ENCODE measurements around the gene ELF1.
"Not testable (repeated sequence)": the region's sequence is repeated elsewhere in the genome, so short reads cannot be mapped to it uniquely, and the experiment has no call there.

Gene ELF1

DNA sequence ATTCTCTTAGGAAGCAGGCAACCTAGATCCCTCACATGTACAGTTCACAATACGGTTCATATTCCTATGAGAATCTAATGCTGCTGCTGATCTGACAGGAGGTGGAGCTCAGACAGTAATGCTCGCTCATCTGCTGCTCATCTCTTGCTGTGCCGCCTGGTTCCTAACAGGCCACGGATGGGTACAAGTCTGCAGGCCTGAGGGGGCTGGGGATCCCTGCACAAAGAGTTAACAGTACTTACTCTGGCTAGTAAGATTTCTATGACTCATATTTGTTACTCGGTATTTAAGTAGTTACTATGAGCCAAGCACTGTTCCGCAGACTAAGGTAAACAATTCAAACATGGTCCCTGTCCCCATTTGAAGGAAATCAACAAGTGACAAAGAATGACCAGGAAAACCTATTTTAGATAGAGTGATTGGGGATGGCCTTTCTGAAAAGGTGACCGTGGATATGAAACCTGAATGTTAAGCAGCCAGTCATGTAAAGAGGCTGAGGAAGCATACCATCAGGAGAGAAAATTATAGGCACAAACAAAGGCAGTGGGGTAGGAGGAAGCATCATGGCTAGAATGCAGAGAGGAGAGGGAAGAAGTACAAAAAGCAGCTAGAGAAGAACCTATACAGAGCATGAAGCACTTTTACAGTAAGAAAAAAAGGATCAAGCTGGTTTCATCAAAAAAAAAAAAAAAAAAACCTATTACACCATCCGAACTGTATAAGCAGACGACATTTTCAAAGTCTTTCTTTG, 21.6 kb upstream of the ELF1 start:
- no peak for DNase-seq

DNA sequence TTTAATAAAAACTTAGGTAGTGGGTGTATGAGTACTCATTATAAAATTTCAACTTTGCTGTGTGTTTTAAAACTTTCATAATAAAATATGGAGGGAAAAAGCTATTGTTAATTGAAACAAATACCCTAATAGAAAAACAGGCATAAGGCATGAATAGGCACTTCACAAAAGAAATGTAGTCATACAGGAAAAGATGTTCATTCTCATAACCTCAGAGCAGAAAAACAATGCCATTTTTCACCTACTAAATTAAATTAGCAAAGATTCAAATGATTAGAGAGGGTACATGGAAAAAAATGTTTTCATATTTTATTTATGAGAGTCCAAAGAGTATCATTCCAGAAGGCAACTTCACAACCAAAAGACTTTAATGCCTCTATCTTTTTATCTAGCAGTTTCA, 20.6 kb upstream of the ELF1 start:
- no peak for DNase-seq

GRCh38 chr13:41036557-41036956, 17.4 kb upstream of the ELF1 start:
- not testable (repeated sequence) for DNase-seq

DNA sequence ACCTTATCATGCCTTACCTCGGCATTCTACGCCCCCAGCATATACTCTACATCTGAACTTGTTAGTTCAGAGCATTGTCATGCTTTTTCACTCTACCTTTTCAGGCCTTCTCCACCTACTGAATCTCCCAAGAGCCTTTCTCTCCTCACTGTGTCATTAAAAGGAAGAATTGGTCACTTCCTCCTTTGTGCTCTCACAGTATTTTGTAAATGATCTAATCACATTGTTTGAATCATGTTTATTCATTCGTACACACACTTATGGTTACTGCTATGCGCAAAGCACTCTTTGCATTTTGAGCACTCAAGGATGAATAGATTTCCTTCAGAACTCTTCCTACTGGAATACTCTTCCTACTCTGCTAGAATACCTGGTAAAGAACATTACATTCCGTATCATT, 15.8 kb upstream of the ELF1 start:
- DNase-seq, result no peak

DNA sequence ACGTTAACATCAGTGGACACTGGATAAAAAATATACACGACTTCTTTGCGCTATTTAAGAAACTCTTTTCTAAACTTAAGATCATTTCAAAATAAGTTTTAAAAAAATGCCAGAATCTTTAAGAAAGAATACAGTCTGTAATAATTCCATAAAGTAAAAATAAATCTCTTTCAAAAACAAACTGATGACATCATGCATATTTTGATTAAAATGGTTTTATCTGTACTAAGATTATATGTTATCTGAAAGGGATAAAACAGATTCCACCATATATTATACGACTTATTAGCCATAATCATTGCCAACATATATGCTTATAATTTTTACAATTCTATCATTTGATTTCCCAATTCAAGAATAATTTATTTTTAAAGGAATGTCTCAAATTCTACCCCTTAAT, 15.3 kb upstream of the ELF1 start:
- DNase-seq, result no peak

GRCh38 chr13:41032691-41033376, 13.7 kb upstream of the ELF1 start:
- no peak for DNase-seq

- no peak for DNase-seq
Observed at GRCh38 chr13:41029629-41030028, 10.5 kb upstream of the ELF1 start.

- DNase-seq, result no peak
Observed at GRCh38 chr13:41028051-41028450, 8.9 kb upstream of the ELF1 start.

DNA sequence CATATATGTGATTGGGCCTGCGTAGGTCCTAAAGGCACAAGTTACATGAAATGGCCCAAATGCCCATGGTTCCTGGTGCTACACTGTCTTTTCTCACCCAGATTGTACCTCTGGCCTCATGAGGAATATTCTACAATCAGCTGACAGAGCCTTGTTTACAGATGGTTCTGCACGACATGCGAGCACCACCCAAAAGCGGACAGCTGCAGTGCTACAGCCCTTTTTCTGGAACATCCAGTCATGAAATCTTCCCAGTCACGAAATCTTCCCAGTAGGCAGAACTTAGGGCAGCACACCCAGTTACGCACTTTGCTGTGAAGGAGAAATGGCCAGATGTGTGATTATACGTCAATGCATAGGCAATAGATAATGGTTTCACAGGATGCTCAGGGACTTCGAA, 7.7 kb upstream of the ELF1 start:
- no peak for DNase-seq

- no peak for DNase-seq
Observed at GRCh38 chr13:41025518-41025917, 6.4 kb upstream of the ELF1 start.

DNA sequence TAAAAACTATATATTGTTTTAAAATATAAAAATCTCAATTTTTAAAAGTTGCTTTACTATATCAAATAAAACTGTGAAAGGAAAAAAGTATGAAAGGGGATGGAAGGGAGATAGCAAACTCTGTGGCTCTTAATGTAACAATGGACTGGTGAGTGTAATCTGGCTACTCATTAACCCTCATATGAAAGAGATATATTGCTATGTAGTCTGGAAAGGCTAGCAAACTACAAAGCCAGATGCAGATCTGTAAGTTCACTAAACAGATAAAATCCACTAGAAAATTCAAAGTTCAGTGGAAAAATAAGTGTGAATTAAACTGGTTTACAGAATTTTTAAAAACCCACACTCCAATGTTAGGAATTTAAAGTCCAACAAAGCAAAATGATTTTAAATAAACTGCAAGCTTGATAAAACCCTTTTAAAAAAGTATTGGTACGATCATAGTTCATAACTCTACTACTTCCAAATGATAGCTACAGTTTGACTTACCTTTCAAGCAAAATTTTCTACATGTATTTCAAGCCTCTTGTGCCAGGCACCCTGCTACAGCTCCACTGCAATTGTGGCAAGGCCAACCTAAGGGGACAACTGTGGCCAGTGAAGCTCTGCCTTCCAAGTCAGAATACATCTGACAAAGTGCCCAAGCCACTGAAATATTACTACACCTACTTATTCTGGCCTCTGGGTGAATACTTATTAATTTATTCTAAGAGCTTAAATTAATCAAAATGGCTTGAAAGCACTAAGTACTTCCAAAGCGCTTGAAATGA, 647 bp upstream of the ELF1 start:
- DNase-seq, result no peak

DNA sequence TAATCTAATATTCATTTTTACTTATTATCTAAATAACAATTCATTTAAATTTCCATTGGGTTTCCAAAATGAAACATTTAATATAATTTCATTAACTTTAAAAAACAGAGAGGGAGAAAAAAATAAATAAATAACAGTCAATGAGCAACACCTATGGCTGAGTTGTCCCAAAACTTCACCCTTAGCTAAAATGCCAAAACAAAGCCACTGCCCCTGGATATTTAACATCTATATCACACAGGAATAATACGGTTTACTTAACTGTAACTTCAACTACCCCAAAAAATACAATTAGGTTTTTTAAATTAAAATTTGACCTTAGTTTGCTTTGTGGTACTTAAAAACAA, 541 bp downstream of the ELF1 start:
- no peak for DNase-seq

DNA sequence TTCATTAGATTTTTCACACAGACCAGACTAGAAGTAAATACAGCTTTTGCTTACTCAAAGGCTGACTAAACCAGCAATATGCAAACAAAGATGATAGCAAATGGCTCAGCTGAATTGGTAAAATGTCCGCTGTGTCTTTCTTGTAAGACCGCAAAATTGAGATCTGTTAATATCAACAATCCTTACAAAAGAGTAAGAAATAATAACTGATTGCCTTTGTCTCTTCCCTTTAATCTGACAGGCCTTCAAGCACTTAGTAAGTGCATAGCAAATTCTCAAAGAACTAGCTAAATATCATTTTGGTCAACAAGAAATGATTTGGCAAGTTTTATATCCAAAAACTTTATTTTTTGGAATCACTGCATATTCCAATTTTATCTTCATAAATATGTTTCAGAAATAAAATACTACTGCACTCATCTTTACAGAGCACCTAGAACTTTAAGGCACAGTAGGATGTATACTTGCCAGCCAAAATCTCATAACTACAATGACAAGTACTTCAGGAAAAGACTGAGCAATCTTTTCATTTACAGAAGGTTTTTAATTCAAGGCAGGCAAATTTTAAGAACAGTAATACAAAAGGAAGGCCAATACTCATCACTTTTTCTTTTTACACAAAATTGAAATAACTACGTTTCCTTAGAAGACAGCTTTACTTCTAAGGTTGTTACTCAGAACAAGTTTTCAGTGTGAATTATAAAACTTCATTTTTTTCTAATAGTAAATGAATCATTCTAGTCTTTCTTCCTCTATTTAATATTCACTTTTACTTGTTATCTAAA, 1.1 kb downstream of the ELF1 start:
- DNase-seq, result no peak

DNA sequence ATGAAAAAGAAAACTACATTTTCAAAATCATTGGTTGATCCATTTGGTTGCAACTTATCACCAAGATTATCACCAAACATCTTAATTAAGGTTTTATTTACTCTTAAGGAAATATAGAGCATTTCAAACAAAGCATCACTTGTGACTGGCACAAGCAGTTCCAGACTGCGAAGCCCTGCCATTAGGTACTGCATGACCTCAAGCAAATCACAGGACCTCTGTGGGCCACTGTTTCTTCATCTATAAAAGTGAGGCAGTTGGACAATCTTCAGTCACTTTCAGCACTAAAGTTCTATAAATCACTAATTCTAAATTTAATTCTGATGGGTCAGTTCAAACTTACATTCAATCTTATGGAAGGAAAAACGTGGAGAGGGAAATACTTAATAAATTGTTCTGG, 2.0 kb downstream of the ELF1 start:
- no peak for DNase-seq

GRCh38 chr13:41015920-41016319, 3.2 kb downstream of the ELF1 start:
- DNase-seq, result no peak

DNA sequence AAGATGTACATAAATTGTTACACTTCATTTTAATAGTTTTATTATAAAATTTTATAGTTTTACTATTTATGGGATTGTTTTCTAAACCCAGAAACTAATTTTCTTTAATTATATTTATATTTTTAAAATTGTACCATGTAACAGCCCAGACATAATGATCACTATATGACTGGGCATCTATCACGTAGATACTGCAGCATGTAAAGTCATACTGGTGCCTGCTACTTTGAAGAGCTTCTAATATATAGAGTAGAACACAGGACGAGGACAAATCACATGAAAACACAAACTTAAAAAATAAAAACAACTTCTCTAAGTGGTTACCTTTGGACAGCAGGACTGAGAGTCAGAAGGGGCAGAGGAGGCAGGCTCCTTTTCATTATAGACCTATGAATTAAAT, 5.3 kb downstream of the ELF1 start:
- DNase-seq, result no peak

- no peak for DNase-seq
Observed at GRCh38 chr13:41012536-41012935, 6.6 kb downstream of the ELF1 start.

DNA sequence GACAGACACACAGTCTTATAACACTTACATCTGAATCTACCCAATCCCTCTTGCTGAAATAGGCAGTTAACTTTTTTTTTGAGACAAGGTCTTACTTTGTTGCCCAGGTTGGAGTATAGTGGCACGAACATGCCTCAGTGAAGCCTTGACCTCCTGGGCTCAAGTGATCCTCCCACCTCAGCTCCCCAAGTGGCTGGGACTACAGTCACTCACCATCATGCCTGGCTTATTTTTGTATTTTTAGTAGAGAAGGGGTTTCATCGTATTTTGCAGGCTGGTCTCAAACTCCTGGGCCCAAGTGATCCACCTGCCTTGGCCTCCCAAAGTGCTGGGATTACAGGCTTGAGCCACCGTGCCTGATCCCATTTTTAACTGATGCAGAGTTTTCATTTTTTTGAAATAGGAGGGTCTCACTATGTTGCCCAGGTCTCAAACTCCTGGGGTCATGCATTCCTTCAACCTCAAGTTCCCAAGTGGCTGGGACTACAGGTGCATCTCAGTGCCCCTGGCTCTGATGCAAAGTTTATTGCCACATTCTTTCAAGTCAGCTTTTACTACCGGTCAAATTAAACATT, 7.6 kb downstream of the ELF1 start:
- DNase-seq, result no peak

DNA sequence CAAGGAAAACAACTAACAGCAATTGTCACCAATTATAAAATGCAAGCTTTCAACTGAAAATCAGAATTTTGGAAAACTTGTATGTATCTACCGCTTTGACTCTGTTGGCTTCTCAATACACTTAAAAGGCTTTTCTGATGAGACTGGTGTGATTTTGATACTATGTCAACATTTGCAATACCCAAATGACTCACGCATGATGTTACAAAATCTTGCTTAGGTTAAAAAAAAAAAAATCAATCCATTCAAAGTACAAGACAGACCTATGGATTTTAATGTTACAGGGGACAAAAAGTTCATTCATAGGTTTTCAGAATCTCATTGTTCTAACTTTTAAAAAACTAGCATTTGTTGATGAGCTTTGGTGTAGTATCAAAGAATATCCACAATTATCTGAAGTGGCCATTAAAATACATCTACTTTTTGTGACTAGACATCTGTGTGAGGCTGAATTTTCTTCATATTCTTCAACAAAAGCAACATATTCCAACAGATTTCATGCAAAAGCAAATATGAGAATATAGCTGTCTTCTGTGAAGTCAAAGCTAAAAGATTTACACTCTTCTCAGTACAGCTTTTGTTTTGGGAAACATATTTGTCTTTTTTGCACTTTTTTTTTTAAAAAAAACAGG, 10.7 kb downstream of the ELF1 start:
- DNase-seq, result no peak

GRCh38 chr13:41007744-41008128, 11.4 kb downstream of the ELF1 start:
- no peak for DNase-seq

DNA sequence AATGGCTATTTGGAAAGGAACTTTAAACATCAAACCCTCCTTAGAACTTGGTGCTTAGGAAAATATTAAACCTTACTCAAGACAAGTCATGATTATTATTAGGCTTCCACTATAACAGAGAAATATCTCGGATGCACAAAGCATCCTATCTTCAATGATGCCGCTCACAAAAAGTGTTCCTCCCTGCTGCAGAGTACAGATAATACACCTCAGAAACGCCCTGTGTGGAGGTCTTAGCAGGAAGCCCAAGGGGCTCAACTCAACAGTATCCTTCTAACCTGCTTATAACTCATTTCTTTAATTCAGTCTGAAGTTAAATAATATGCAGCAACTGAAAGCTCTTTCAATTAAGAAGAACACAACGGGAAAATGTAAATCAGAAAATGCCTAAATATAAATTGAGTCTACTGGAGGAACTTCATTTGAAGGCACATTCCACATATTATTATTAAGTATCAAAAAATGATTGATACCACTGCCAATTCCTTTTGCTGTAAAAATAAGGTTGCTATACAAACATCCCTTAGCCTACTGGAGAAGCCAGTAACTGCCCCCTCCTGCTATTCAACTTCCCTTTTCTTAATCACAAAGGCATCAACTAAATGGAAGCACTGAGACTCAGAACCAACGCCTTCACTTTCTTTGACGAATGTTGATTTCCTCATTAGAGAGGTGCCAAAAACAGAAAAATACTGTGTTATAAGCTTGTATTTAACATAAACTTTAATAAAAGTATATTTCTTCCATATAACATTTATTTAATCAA, 12.0 kb downstream of the ELF1 start:
- DNase-seq, result no peak

DNA sequence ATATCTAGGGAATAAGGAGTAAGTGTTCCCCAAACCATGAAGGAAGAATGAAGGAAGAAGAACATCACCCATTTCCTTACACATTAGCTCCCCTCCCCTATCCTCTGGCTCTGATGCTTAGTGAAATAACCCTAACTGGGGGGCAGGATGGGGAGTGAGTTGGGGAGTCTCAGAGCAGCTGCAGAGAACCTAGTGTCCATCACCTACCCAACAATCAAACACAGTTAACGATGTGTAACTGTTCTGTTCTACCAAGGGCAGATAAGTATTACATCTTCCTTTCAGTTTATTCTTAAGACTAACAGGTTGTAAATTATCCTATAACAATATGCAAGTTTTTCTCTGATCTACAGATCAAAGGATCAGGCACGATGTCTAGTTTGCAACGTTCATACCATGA, 12.8 kb downstream of the ELF1 start:
- no peak for DNase-seq

Data from activated CD4-positive, alpha-beta T cell treated with anti-CD3 and anti-CD28 coated beads for 1 hour (primary cell).